IMR-90 (cell line): Measurements from ENCODE around the gene PALM.

Experiments used
- CEBPB ChIP-seq: IDR thresholded peaks from 2 replicates; pipeline ENCODE4 v1.6.1; 2012; ENCODE audit warnings: low read depth, low read length, improper control_type of control experiment
- MAFK ChIP-seq: IDR thresholded peaks from 2 replicates; pipeline ENCODE4 v1.6.1; 2012; ENCODE audit warnings: low read depth, low read length, improper control_type of control experiment
- RAD21 ChIP-seq: IDR thresholded peaks from 2 replicates; pipeline ENCODE4 v1.6.1; 2012; ENCODE audit warnings: low read length, improper control_type of control experiment
- RCOR1 ChIP-seq: IDR thresholded peaks from 2 replicates; pipeline ENCODE4 v1.6.1; 2012; ENCODE audit warnings: mild to moderate bottlenecking, low read length, improper control_type of control experiment; ENCODE audit not compliant: insufficient replicate concordance
- RFX5 ChIP-seq: IDR thresholded peaks from 2 replicates; pipeline ENCODE4 v1.8.0; 2012; ENCODE audit warnings: low read depth, mild to moderate bottlenecking, low read length, moderate library complexity
- SMC3 ChIP-seq: fragments of 150-350 bp; IDR thresholded peaks from 2 replicates; pipeline ENCODE4 v1.6.1; 2016; ENCODE audit warnings: low read depth, mild to moderate bottlenecking, antibody characterized with exemption, low read length, moderate library complexity
- TF ChIP-seq, protein P1 (sequence below): conservative IDR thresholded peaks from 2 replicates; pipeline ENCODE4 v1.5.1; 2012; ENCODE audit warnings: mild to moderate bottlenecking, low read depth, low read length, improper control_type of control experiment

DNA sequence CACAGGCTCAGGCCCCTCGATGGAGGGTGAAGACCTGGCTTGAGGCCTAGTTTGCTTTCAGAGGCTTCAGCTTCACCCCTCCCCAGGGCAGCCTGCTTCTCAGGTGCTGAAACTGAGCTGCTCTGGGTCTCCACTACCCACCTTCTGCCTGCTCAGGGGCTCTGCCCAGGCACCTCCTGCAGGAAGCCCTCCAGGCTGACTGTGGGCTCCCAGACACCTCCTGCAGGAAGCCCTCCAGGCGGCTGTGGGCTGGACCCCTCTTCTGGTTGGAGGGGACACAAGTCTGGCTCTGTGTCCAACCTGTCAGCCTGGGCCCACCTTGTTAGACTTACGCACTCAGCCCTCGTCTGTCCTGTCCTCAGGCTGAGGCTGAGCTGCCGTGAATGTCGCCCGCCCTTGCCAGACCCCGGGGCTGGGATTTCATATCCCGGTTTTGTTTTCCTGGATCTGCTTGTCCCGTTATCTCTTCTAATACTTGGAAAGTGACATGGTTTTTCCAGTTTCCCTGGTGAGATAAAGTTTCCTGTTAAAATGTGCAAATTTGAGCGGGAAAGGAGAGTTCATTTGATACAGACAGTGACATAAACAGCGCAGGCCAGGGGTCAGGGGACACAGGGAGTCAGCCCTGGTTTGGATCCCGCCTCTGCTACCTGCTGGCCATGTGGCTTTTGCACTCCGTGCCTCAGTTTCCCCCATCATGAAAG is 21.4 kb downstream of the PALM start:
- TF ChIP-seq, protein P1, sequence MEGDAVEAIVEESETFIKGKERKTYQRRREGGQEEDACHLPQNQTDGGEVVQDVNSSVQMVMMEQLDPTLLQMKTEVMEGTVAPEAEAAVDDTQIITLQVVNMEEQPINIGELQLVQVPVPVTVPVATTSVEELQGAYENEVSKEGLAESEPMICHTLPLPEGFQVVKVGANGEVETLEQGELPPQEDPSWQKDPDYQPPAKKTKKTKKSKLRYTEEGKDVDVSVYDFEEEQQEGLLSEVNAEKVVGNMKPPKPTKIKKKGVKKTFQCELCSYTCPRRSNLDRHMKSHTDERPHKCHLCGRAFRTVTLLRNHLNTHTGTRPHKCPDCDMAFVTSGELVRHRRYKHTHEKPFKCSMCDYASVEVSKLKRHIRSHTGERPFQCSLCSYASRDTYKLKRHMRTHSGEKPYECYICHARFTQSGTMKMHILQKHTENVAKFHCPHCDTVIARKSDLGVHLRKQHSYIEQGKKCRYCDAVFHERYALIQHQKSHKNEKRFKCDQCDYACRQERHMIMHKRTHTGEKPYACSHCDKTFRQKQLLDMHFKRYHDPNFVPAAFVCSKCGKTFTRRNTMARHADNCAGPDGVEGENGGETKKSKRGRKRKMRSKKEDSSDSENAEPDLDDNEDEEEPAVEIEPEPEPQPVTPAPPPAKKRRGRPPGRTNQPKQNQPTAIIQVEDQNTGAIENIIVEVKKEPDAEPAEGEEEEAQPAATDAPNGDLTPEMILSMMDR, result no peak
- TF ChIP-seq RFX5, result no peak
- no peak for TF ChIP-seq RCOR1
- TF ChIP-seq MAFK, result no peak
- no peak for TF ChIP-seq SMC3
- no peak for TF ChIP-seq CEBPB
- no peak for TF ChIP-seq RAD21
